Lower leg skin (tissue), 4 donors: ENCODE data around the gene HAAO. TPM values are rescaled to one million over a fixed set of nuclear protein-coding genes. Genes with fewer than 3 reads are reported as not detected.

Source experiments
- DNase-seq, 2 donors: peaks; one replicate each; pipeline ENCODE4 v3.0.0-alpha.2; 2019; ENCODE audit warnings: low spot score in 2 of 2
- H3K4me3 ChIP-seq: fragments of 200-600 bp; sonication (generic); 2 replicates; pipeline ENCODE4 v1.5.1; 2017; ENCODE audit warnings: mild to moderate bottlenecking, low read depth; ENCODE audit not compliant: poor library complexity, severe bottlenecking
- CTCF ChIP-seq, 3 donors: fragments of 450-650 bp; IDR thresholded peaks; one replicate each; pipeline ENCODE4 v1.5.1; 2016; ENCODE audit warnings: antibody characterized with exemption in 3 of 3, mild to moderate bottlenecking in 3 of 3, moderate library complexity in 2 of 3
- POLR2A ChIP-seq, 2 donors: fragments of 450-650 bp; IDR thresholded peaks; one replicate each; pipeline ENCODE4 v1.6.1; 2016 to 2017; ENCODE audit warnings: antibody characterized with exemption in 2 of 2, mild to moderate bottlenecking in 1 of 2, moderate library complexity in 1 of 2
- WGBS, 2 donors: methylation state at CpG; one replicate each; pipeline ENCODE4 v1.1.5; 2018; 5-methylcytosine and 5-hydroxymethylcytosine counted together
- intact Hi-C: fragments of 100-400 bp; cut with DNase I; formaldehyde crosslinking; loops from one replicate; pipeline ENCODE4 v1.15.0; 2023; ENCODE audit warnings: low total_unique reads
- total RNA-seq, 4 donors: library from RNA; depleted of rRNA; stranded (reverse); fragments of >200 nt; gene quantifications; one replicate each; pipeline ENCODE4 v1.1.0, GENCODE V29; 2016

HAAO gene
- total RNA-seq, 4 donors from 2014 or later = 1.7 to 4.3 (median 3.3) TPM

DNA sequence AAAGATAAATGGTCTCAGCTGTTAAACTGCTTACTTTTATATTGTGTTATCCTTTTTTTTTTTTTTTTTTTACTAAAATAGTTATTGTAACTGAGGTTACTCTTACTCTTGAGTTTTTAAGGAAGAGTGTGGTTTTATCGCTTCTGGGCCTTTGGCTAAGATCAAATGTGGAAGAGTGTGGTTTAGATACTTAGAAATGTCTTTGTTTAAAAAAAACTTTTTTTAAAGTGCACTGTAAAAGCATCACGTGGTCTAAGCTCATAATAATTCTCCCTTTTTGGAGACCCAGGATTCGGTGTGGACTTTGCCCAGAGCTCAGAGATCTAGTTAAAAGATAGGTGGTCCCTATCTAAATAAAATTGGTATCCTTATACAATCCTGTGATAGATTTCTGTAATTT is 16.6 kb downstream of the HAAO start:
- no peak for DNase-seq
- intact Hi-C loops = no loop called here
- TF ChIP-seq CTCF (IDR thresholded peaks at IDR 0.05) (no peak), POLR2A (IDR thresholded peaks at IDR 0.05) (no peak)
- 64 to 76% methylated on average over 3 of the region's 3 CpGs for WGBS, 2 donors
- H3K4me3 ChIP-seq = no peak overlapping the region

DNA sequence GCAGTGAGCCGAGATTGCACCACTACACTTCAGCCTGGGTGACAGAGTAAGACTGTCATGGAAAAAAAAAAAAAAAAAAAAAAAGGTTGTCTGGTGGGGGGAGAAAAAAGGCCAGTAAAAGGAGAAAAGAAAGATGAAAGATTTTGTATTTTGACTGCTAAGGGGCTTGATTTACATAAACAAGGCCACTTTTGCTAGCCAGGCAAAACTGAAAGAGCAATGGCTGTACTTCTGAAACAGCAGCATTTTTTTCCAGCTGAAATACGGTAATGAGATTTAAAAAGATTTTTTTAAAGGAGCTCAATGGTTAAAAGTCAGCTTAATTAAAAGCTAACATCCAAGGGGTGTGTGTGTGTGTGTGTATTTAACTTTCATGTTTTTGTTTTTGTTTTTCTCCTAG is 17.2 kb downstream of the HAAO start:
- TF ChIP-seq POLR2A (IDR thresholded peaks at IDR 0.05) = no peak
- no peak for TF ChIP-seq CTCF (IDR thresholded peaks at IDR 0.05)
- 66 to 78% methylated on average over 2 of the region's 2 CpGs for WGBS, 2 donors
- DNase-seq = no peak
- intact Hi-C loops = no loop called here
- H3K4me3 ChIP-seq = no peak overlapping the region

GRCh38 chr2:42771546-42772153 is 20.7 kb downstream of the HAAO start:
- H3K4me3 ChIP-seq = no peak overlapping the region
- intact Hi-C loops = no loop called here
- peak in 1 of 2 donors; percentile 70 for DNase-seq
- 81 to 85% methylated on average over 5 of the region's 5 CpGs for WGBS, 2 donors
- TF ChIP-seq POLR2A (IDR thresholded peaks at IDR 0.05) = no peak
- TF ChIP-seq CTCF (IDR thresholded peaks at IDR 0.05) = no peak

DNA sequence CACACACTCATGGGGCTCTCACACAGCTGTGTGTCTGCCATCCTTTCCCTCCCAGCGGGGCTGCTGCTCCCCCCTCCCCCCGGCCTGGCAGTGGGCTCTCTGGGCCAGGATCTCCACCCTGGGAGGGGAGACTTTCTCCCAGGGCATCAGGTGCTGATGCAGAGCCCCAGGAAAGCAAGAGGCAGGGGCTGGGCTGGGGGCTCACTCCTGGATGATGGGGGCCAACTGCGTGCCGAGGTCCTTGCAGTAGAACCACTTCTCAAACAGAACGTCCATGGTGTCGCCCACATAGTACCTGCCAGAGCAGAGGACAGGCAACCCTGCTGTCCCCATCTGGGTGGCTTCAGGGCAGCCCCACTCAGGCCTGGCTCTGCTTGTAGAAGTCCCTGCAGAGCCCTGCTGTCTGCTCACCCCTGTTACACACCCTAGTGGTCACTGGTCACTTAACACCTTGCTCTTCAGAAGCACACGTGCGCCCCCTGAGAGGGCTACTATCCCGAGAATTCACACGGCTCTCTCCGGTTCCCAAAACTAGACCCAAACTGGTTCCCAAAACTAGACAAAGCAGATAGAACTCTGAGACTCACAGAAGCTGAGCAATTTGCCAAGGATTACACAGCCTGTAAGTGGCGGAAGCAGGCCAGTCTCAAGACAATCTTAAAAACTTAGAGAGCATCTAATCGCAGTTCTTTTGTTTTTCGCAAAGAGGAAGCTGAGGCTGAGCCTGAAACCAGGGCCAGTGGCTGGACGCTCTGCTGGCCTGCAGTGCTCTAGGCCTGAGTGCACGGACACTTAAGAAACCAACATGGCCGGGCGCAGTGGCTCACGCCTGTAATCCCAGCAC is 21.9 kb downstream of the HAAO start:
- TF ChIP-seq POLR2A (IDR thresholded peaks at IDR 0.05) = no peak
- no peak for TF ChIP-seq CTCF (IDR thresholded peaks at IDR 0.05)

GRCh38 chr2:42769583-42770287 is 22.6 kb downstream of the HAAO start:
- TF ChIP-seq POLR2A (IDR thresholded peaks at IDR 0.05) = no peak
- no peak for TF ChIP-seq CTCF (IDR thresholded peaks at IDR 0.05)
- intact Hi-C loops = no loop called here
- DNase-seq = peak in 1 of 2 donors; percentile 72
- no peak overlapping the region for H3K4me3 ChIP-seq
- WGBS, 2 donors = 93 to 94% methylated on average over 9 to 10 of the region's 10 CpGs

More for the DNA sequence above, 21.9 kb downstream of the HAAO start:
- 80 to 84% methylated on average over 17 of the region's 19 CpGs for WGBS, 2 donors
- peak in 1 of 2 donors; percentile 80 for DNase-seq
- no peak overlapping the region for H3K4me3 ChIP-seq
- intact Hi-C loops = no loop called here
